Activated CD4-positive, alpha-beta T cell treated with anti-CD3 and anti-CD28 coated beads, Interleukin-2, amount 50 U/mL, for 48 hours (primary cell): ENCODE results near the gene RABIF.

Experiments
- DNase-seq, 2 experiments: peaks; one replicate each; pipeline ENCODE4 v3.0.0-alpha.2; 2020

The RABIF gene

DNA sequence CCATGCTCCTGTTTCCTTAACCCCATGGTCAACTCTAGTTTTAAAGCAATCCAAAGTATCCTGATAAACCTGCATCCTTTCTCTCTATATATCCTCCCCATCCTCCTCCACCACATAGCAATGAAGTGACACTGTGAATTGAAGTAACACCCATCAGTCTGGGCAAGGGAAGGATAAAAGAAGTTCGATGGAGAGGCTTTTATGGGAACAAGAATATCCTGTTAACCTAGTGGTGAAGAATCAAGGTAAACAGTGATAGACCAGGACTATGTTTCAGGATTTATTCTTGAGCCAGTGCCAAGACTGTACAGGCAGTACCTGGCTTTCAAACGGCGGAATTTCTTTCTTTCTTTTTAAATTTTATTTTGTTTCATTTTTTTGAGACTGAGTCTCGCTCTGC is 17.6 kb downstream of the RABIF start:
- no peak for DNase-seq

DNA sequence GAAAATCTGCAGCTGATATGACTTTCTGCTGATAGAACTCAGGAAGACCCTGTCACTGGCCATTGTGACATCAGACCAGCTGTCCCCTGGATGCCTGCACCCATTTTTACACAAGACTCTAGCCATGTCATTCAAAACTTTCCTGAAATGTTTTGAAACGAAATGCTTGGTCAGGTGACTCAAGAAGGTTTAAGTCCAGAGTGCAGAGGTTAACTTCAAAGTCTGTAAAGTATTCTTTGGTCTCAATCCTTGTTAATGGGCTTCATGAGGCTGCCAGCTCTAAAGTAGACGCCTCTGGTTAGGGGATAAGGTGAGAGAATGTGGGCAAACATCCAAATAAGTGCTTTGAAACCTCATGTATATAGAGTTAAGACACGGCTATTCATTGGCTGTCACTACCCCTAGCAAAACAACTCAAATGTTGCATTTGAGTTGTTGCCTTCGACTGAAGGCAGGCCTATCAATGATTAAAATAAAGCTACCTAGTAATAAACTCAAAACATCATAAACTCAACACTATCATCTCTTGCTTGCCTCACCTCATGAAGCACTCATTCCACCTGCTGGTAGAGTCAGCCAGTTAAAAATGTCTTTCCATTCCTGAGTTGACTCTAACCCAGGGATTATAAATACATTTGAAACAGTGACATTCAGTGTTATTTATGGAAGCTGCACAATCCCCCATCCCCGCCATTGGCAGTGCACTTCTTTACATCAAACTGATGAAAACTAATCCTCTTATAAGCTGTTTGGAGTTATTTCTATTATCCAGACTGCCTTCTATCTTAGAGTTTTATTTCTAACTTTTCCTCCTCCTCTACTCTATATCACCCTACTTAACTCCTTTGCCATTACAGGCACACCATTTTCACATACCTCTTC is 26.0 kb downstream of the RABIF start:
- DNase-seq = no peak

DNA sequence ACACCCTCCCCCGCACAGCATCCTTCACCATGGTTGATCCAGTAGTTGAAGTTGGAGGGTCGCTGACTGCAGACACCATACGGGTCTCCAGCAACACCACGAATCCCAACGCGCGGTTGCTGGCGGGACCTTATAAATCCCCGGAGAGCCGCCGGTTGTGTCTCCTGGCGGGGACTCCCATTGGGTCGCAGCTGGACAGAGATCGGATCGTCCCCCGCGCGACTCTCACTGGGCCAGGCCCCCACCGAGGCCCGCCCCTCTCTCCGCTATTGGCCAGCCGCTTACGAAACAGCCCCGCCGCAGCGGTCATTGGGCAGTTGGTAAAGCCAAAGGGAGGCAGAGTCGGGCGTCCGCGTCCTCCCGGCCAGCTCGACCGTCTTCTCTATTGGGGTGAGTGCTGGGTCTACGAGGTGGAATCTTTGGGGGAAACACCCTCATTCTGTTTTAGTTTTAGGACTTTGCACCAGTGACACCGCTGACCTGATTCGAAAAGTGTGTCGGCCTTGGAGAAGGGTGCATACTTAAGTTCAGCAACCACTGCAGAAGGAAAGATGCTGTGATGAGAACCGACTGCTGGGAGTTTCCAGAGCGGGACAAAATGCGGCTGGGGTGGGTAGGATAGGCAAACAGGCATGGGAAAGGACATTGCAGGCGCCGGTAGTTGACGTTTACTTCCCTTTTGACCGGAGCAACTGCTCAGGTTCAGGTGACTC is 27.4 kb downstream of the RABIF start:
- DNase-seq = peak; percentile 50 to 59

DNA sequence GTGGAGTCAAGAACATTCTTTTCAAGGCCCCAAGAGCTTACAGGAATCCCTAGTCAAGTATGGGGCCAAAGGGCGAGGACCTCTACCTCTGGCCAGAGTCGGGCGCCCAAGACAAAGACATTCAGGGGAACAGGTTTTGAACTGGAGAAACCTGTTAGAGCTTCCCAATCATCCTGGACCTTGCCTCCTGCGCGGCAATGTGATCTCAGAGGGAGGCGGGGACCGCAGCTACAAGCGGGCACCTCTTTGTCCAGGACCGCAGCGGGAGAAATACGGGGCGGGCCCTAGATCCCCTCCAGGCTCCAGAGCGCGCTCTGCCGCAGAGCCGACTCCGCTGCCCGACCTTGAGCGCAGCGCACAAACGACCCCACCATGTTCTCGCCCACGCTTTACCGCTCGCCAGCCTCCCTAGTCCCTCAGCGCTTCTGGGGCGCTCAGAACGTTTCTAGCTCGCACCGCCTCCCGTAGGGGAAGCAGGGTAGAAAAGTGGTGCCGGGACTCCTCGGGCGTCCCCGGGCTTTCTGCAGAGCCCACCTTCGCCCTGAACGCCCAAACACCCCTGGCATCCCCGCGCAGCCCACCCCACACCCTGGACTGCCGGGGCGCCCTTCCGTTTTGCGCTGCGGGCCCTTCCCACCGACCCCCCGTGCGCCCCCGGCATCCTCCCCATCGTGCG is 28.1 kb downstream of the RABIF start:
- peak; percentile 26 to 44 for DNase-seq

DNA sequence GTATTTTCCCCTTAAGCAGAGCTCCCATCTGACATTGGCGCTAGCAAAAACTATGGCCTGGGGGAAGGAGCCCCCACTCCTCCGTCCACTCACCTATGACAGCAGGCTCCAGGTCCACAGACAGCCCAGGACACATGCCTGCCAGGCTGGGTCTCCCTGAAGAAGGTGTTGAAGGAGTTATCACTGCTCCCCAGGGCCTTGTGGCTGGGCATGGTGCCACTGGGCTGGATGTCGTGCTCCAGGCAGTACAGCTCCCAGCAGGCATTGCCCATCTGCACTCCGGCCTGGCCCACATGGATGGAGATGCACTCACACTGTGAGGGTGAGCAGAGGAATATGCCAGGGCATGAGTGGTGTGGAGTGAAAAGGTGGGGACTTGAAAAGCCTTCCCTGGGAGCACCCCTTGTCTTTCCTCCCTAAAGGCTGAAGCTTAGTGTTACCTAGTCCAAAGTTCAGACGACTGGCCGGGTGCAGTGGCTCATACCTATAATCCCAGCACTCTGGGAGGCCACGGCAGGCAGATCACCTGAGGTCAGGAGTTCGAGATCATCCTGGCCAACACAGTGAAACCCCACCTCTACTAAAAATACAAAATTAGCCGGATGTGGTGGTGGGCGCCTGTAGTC is 30.0 kb downstream of the RABIF start:
- no peak for DNase-seq

DNA sequence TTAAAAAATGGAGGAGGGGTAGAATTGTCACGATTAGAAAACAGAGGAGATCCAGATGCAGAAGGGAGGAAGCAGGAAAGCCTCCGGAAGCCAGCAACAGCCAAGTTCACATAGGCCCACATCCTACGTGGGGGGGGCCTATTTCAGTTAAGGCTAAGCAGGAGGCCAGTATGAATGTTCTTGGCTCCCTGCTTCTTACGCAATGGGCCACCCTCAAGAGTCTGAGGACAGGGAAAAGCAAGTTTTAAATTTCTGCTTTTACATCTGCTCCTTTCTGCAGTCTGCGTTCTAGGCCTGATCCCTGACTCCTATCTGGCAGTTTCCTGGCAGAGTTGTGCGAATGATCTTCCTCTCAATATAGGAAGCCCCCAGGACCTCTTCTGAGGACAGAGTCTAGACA is 30.6 kb downstream of the RABIF start:
- DNase-seq = no peak

DNA sequence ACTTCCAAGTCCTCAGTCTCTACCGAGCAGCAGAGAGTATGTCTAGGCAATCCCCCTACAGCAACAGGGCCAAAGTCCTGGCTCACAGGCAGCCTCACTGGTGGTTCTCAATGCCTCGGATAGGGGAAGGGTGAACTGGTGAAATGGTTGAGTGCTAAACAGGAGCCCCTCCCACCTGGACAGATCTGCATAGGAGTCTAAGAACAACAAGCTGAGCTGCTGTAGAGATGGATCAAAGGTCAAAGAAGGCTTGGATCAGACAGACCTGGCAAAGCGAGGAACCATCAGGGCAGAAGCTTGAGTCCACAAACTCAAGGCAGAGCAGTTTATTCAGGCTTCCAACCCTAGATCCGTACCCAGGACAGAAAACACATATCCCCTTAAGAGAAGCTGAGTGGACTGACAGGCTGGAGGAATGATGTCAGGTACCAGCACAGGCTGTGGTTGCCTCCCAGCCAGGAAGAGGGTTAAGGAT is 31.8 kb downstream of the RABIF start:
- DNase-seq = no peak

DNA sequence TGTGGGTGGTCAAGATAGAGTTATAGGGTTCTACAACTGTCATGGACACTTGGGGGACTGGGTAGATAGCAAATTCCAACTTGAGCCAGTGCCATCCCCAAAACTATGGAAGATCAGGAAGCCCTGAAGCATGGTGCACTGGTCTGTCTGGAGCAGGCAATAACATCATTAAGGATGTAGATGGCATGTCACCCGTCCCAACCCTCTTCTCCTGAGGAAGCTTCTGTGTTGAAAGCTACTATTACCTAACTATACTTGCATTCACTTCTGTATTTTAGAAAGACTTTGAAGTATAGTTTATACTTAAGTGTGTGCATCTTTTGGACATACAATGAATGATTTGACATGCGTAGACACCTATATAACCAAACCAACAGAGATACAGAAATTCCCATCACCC is 32.9 kb downstream of the RABIF start:
- DNase-seq = no peak

DNA sequence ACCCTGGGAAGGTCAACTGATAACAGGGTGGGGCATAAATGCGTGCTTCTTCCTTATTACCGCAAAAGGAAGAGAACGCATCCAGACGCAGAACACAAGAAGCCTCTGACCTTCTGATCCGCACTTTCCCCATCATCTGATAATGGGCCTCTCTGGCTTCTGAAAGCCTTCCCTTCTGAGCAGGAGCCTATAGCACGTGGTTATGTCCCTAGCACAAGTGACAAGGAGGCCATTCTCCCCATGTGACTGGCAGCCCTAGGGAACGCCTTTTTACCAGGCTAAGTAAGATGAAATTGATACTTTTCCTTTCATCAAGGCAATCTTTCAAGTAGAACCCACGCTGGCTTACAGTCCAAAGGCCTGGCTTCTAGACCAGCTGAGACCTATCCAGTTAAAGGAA is 34.2 kb downstream of the RABIF start:
- DNase-seq = no peak

DNA sequence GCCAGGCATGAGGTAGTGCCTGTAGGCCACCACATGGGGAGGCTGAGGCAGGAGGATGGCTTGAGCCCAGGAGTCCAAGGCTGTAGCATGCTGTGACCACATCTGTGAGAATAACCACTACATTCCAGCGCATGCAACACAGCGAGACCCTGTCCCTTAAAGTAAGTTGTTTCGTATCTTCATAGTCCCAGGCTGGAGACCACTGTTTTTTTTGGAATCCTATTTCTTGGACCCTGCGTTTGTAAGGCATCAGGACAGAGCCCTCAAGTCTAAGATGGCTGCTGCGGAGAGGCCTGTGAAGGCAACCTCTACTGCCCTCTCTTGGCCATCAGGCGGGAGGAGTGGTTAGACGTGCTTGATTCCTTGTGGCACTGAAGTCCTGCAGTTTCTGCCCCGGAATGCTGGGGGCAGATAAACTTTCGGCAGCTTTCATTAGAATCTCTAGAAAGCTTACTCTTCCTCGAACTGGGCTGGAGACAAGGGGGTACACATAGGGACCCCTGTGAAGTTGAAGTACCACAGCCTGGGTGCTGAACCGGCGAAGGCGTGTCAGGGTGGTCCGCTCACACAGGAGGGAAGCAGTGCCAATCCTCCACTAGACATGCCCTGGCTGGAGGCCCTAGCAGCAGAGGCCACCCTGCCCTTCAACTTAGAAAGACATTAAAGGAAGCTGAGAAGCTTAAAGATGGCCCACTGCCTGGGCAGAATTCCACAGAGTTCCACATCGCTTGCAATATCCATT is 36.6 kb downstream of the RABIF start:
- peak; percentile 48 to 57 for DNase-seq

DNA sequence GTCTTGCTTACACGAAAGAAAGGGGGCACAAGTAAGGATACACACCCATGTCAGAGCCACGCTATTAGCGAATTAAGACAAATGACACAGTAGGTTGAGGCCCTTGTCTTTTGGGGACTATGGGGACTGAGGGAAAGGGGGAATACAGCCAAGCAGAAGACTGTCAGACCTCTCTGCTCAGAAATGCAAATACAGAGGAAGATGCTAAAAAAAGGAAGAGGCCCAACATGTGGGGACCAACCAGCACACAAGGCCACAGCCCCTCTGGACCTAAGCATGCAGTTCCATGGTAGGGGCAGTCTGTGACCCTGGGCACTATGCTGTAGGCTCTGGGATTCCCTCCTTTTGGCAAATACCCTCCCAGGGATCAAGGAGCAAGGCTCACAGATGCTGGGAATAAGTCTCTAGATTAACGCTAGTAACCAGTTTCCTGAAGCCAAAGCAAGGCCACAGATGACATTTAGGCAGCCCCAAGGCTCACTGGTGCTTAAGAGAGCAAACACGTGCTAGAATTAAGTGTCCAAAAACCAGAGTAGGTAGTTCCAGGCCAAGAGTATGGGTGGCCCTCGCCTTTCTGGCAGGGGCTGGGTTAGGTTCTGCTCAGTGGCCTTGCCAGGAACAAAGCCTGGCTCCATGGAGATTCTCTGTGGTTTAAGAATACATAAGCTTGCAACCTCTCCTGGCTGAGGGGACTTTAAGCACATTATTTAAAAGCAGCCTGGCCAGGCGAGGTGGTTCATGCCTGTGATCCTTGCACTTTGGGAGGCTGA is 38.2 kb downstream of the RABIF start:
- no peak for DNase-seq

DNA sequence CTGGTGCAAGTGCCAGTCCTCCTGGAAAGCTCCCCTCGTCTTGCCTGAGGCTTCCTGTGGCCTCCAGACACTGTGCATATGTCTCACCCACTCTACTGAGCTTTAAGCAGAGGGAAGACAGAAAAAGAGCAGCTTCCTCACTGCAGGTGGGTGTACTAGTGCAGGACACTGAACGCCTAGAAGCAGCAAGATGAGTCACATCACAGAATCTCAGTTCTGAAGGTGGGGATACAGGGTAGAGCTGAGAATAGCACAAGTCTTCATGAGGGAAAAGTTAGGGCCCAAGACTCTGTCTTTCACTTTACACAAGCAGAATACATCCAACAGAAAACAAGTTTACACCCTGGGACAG is 40.8 kb downstream of the RABIF start:
- DNase-seq = no peak

DNA sequence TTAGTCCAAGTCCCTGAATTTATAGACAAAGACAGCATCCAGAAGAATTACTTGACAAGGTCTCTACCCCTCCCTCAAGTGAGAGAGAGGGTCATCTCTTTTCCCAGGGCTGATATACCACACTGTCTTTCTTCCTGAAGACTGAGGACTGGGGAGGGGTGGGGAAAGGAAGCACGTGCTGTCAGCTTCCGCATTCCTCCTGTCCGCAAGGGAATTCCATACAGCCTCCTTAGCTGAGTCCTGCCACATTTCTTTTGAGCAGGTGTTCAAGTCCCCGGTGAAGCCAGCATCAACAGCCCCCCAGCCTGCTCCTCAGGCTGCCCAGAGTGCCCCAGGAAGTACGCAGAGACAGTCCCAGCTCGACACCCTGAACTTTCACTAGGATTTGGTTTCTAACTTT is 44.0 kb downstream of the RABIF start:
- no peak for DNase-seq

DNA sequence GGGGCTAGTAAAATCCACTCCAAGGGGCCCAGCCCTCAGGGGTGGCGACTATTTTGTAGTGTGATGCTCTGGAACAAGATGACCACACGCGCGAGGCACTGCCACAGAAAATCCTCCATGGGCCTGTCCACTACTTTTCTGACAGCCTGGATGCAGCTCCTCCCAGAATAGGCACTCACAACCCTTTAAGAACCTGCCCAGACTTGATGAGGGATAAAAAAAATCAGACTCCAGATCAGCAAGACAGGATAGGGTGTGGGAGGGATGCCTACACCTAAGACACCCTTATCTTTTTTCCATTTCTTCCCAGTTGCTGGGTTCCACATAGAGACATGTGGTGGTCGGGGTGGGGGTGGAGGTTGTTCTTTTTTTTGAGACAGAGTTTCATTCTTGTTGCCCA is 44.7 kb downstream of the RABIF start:
- no peak for DNase-seq

DNA sequence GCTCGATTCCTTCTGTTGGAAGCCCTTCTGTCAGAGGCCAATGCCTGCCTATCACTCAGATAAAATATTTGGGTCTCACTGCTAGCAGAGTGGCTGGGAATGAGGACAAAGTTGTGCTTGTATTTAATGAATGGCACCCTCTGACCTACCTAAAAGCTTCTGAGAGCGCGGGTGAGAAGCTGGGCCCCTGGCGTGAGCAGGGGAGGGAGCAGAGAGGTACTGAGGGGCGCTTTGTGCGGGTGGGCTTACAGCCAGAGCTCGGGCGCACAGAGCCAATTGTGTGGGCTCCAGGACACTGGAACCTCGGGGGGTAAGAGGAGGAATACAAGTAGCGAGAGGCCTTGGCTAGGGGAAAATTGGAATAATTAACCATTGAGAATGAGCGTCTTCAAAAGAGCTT is 45.9 kb downstream of the RABIF start:
- no peak for DNase-seq

DNA sequence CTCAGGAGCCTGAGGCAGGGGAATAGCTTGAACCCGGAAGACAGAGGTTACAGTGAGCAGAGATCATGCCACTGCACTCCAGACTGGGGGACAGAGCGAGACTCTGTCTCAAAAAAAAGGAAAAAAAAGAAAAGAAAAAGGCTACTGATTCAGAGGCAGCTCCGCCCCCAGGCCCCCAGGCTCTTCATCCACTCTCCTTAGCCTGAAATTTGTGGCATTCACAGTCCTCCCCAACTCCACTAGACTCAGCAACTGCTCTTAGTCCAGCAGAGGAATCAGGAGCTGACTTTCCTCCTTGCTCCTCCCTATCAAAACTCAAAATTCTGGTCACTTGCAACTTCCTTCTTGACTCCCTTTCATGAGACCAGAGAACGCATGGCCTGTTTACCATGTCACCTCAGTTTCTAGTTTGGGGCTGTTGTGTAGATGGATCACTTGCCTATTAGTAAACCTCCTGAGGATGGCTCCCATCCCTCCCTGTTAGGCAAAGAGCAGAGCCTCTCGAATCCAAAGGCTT is 51.1 kb downstream of the RABIF start:
- DNase-seq = no peak

DNA sequence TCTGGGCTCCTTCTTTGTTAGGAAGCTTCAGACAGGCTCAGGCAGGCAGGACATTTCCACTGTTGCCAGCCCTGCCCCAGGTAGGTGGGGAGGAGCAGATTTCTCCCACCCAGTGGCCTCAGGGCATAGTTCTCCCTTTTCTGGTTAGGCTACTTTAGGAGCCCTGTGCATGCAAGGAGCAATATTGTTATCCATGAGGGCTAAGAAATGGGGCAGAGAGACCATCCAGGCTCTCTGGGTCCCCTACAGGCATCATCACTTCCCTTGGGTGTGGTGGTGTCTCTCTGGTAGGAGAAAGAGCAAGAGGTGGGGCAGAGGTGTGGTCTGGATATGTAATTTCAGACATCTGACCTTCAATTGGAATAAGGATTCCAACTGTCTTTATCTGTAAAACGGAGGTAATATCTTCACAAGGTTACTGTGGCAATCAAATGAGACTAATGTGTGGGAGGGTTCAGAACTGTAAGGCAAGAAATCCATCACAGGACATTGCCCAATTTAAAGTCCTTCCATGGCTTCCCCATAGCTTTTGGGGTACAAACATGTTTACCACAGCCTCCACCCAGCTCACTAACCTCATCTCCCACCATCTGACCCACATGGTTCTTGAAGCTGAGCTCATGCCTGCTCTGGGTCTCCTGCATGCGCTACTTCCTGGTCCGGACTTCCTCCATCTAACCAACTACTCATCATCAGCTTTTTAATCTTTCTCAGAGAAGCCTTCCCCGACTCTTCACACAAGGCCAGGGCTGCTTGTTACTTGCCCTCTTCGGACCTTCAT is 52.1 kb downstream of the RABIF start:
- DNase-seq = no peak

DNA sequence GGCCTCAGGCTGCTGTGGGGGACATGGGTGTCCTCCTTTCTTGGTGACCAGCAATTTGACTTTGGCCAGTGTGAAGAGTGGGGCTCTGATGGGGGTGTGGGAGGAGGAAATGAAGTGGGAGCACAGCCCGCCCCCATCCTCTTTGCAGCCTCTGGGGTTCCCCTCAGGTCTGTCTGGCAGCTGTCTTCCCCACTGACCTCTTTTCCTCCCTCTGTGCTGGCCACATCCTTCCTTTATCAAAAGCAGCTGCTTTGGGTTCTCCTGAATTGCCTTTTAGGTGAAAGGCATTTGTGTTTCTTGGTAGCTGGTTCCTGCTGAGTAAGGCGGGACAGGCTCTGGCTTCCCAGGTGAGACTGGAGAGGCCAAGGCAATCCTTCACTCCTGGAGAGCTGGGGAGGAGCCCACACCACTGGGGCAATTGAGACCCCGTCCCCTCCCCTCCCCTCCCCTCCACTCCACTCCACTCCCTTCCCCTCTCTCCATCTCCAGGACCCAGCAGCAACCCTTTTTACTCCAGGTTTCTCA is 53.3 kb downstream of the RABIF start:
- peak; percentile 20 to 27 for DNase-seq

DNA sequence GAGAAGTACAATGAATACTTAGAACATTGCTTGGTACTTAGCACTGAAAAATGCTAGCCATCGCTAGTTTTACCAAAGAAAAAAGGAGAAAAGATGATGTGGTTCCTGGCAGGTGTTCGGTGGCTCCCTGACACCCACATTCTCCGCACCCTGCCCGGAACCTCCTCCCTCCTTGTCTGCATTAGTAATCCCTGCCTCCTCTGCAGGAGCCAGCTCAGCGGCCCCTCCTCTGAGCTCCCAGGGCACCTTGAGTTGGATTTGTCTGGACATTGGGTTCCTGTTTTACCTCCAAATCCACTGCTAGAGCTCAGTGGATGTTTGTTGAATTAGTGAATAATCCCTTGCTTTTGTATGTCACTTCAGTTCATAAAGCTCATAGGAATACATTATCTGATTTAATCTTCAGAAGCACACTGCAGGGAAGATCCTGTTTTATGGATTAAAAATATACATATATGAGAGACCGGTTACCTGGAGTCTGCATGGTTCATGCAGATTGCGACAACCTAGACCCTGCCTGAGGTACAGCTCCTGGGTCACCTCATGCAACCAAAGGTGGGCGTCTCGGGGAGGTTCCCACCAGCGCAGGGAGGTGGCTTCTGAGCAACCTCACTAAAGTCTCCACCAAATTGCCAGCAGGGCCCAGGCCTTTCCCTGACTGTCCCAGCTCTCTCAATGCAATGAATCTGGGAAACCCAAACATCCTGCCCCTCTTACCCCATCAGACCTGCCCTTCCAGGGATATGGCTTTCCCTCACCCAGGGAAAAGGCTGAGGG is 54.0 kb downstream of the RABIF start:
- DNase-seq = peak; percentile 26 to 48

DNA sequence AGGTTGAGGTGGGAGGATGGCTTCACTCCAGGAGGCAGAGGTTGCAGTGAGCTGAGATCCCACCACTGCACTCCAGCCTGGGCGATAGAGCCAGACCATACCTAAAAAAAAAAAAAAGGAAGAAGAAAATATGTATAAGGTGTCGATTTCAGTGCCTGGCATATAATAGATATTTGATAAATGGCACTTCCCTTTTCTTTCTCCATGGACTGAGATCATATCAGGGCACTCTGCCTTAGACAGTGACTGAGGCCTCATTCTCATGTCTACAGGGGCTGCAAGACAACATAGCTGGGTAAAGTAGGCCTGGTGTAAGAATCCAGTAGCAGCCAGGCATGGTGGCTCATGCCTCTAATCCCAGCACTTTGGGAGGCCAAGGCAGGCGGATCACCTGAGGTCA is 57.0 kb downstream of the RABIF start:
- no peak for DNase-seq
